Measurements from ENCODE around the gene MPND.

Gene MPND

DNA sequence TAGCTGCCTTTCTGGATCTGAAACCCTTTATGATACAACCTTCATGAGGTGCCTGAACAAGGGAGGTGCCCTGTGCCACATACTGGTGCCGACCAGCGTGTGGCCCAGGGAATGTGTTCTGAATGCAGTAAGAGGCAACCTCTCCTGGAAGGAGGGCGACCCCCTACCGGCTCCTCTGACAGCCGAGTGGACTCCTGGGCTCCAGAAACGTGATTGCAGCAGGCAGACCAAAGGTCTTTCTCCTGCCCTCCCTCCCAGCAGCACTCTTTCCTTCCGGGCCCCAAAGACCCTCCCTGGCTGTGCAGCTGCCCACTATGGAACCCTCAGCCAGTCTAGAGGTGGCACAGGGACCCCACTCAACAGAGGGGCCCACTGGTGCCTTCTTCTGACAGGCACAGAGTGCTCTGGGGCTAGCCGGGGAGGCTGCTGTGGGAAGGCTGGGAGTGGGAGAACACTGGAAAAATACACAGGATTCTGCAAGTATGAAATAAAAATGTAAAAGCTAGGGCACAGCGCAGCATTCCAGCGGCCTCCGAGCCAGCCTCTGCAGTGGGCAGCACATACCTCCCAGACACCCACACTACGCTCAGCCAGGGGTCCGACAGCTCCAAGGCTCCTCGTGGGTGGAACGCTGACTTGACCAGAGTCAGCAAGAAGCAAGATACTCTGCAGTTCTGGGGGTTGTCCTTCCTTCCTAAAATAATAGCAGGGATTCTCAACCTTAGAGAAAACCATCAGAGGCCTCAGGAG is 42.1 kb downstream of the MPND start:
- DNase-seq: no peak

DNA sequence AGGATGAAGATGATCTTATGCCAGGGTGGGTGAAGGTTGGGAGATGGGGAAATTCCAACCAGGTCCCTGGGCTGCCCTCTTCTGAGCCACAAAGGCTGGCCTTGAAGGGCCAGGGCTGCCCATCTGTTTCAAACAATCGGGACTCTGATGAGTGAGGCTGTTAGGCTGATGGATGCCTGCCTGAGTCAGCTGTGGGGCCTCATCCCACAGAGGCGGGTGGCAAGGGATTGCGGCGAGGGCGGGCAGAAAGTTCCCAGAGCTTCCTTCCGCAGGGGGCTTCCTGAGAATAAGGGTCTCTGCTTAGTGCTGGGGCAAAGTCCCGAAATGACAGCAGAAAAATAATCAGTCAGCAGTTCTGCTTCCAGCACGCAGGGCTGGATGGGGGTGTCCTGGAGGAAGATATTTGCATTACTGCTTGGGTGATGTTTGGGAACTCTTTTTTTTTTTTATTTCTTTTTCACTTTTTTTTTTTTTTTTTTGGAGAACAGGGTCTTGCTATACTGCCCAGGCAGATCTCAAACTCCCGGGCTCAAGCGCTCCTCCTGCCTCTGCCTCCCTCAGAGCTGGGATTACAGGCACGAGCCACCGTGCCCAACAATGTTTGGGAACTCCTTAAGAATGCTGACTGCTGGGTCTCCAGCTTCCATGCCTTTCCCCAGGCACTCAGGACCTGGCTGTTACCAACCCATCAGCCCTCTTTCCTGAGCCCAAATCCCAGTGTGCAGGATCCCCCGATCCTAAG is 42.9 kb downstream of the MPND start:
- no peak for DNase-seq

DNA sequence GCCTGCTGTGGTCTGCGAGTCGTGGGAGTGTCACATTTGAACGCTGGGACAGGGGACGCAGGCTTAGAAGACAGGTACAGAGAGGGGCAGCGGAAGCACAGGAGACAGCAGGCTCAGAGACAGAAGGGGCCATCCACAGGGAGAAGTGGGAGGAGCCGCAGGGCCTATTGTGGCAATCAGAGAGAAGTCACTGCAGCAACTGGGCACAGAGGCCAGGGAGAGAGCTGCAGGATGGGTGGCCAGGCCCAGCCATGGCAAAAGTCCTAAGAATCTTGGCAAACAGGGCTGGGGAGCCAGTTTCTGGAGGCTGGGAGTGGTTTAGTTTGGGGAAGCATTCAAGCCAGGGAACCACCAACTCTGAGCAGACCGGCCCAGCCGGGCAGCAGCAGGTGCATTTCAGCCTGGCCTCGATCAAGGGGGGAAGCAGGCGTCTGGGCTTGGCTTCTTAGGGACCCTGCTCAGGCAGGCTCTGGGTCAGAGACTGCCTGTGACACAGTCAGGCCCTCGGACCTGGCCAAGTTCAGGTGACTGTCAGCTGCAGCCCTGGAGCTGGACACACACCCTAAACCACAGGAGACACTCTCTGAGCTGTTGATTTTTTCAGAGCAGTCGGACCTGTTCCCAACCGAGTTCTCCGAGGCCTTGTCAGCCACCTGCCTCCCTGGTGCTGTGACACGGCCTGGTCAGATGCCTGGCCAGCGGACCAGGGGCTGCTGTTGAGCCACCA is 45.1 kb downstream of the MPND start:
- no peak for DNase-seq

DNA sequence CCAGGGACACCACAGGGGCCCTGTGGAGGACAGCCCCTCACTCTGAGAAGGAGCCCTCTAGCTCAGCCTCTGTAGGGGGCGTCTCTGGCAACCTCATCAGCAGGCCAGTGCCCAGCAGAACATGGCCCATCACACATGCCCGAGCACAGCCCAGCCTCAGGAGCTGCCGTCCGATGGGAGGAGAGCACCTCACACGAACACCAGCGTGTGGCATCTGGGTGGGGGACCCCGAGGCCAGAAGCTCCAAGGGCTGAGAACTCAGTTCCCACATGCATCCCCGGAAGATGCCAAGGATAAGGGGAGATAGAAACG is 45.7 kb downstream of the MPND start:
- DNase-seq: no peak

DNA sequence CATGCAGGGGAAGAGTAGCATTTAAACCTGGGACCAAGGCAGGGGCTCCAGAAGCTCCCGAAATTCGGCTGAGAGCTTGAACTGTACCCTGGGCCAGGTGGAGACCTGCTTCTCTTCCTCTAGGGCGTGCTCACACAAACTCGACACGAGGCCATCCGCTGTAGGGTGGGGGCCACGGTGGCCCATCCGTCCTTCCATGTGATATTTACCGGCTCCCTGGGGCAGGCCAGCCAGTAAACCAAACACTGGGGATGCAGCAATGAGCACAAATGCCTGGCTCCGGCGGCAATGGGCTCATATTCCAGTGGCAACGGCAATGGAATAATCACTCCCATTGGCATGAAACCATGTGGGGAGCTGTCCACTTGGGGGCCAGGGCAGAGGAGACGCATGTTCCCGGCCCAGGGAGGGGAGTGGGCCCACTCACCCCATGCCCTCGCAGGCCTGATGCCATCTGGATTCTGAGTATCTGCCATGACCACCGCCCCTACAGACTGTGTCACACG is 46.2 kb downstream of the MPND start:
- no peak for DNase-seq

DNA sequence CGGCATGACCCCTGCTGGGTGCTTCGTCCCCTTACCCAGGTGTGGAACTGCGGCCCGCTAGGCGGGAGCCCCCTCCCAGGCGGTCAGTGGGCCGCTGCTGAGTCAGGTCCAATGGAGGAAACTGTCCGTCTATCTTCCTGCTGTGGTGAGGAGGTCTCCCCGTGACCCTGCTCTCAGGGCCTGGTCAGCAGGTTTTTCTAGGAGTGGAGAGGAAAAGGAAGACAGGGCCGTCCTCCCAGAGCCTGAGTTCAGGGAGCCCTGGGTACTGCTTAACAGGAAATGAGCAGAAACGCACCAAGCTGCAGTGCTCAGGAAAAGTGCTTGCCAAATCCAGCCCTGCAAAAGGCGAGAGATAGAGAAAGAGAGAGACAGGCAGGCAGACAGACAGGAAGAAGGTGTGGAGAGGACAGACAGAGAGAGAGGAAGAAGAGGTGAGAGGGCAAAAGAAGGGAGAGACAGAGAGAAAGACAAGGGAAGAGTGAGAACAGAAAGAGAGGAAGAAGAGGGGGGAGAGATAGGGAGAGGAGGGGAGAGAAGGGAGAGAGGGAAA is 46.7 kb downstream of the MPND start:
- DNase-seq: peak; percentile 37

DNA sequence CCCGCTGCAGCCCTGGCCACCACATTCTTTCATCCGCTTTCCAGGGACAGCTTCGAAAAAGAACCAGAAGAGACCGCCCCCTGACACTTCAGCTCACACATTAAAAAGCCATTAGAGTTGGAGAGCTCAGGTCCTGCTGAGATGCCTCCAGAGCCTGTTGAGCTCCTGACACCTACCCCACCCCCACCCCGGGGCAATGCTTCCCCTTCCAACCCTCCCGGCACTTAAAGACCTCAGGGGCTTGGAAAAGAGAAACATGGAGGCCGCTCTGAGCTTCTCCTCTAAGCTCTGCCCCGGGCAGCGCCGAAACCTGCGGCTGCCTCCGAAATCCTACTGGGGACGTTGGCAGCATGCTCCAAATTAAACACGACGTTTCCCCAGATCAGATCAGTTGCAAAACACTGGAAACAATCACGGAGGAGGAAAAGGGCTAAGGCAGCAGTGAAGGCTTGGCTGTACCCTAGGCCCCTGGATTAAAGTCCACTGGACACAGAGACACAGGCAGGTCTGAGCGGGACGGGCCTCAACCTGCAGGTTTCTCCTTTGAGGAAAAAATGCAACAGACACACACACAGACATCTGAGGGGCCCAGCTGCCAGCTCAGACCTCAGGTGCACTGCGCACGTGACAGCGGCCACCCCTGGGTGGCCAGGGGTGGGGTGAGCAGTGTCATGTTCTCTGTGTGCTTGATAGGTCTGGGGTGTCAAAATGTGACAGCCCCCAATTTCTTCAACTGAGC is 47.4 kb downstream of the MPND start:
- peak; percentile 34 for DNase-seq

DNA sequence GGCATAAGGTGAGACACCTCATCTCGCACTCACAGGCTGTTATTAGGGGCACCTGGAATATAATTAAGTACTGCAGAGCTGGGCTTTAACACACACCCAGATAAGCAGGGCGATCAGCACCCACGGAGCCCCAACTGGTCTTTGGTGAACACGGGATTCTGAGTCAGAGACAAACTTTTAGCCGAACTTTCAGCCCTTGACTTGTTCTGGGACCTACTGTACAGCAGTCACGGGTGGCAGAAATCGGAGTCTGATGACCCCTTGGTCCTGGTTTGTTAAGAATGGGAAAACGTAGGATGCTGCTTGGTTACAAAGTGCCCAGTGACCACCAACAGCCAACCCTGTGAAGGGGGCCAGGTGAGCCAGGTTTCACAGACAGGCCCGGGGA is 47.9 kb downstream of the MPND start:
- no peak for DNase-seq

DNA sequence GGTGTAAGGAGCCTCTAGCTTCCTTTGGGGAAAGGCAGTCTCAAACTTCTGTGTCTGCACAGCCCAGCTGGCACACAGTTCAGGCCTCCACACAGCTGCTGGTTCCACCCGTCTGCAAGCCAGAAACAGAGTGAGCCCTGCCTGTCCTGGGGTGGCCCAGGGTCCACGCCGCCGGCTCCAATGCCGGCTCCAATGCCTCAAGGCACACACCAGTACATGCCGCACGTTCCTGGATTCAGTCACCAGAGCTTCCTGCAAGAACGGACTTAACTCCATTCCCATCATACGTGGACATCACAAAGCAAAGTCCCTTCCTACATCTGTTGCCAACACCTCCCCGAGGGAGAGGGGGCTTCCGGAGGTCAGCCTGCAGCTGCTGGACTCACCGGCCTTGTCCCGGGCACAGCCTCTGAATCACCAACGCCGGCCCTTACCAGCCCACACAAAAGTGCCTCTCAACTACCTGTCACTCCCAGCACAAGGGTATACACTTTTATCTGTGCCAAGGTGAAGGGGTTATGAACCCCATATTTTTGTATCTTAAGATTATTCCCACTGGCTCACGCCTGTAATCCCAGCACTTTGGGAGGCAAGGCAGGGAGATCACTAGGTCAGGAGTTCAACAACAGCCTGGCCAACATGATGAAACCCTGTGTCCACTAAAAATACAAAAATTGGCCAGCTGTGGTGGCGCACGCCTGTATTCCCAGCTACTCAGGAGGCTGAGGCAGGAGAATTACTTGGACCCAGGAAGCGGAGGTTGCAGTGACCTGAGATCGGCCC is 48.5 kb downstream of the MPND start:
- DNase-seq: no peak

DNA sequence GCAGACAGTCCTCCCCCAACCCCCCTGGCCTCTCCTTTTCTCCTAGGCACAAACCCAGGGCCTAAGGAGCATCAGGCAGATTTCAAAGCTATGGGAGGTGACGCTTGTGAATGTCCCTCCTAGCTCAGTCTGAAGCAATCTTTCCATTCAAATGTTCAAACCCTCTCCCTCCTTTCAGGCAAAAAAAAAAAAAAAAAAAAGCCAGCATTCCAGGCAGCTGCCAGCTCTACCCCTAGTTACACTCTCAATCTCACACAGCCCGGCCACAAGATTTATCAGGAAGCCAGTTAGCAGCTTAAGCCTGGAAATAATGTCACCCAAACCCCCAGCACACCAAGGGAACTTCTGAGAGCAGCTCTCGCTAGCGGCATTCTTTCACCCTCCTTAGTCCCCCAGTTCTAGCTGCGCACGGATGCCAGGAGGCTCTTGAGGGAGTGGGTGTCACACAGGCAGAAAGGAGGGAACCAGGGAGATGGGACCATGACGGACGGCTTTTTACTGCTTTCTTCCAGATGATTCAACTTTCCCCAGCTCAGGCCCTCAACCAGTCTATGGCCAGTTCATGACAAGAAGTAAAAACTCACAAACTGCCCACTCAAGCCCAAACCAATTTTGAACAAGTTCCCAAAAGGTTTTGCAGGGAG is 50.7 kb downstream of the MPND start:
- peak; percentile 55 for DNase-seq

DNA sequence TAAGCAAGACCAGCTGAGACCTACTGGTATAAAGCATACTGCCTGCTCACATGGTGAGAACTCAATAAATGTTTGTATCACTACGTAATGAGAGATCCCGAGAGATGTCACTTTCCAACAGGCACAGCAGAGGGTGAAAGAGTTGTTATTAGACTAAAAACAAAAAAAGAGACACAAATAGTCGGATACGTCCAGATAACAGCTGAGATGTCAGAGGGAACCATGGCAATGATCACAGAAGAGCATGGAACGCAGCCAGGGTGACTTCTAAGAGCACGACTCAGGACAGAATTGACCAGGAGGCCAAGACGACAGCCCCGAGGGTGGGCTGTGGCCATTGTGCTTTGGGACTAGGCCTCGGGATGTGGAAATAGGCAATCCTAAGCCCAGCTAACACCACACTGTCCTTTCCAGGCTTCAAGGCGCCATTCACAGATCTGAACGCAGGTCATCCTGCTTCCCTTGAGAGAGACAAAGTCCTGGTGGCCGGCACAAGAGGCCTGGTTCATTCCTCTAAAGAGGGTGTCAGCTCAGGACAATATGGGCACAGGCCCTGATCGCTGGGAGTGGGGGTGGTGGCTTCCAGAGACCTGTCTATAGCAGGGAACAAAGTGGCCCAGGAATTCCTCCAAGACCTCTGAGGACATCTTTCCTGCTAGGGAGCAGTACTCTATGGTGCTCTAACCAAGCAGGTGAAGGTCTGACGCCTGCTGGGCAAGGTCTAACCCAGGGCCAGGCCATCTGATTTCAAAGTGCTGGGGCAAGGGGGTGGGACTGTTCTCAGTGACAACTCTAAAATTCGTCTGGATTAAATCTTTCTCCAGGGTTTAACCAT is 53.8 kb downstream of the MPND start:
- no peak for DNase-seq

DNA sequence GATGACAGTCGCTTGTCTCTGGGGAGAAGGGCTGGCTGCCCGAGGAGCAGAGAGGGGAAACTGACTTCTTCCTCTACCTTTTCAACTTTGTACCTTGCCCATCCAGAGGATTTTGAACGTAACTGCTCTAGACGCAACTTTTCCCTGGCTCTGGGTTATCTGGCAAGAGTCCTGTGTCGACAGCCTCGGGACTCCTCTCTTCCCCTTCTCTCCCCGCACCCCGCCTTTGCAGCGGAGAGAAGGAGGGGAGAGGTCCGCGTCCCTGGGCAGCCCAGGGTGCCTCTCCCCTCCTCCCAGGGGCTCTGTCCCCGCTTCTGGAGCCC is 56.4 kb downstream of the MPND start:
- DNase-seq: no peak

DNA sequence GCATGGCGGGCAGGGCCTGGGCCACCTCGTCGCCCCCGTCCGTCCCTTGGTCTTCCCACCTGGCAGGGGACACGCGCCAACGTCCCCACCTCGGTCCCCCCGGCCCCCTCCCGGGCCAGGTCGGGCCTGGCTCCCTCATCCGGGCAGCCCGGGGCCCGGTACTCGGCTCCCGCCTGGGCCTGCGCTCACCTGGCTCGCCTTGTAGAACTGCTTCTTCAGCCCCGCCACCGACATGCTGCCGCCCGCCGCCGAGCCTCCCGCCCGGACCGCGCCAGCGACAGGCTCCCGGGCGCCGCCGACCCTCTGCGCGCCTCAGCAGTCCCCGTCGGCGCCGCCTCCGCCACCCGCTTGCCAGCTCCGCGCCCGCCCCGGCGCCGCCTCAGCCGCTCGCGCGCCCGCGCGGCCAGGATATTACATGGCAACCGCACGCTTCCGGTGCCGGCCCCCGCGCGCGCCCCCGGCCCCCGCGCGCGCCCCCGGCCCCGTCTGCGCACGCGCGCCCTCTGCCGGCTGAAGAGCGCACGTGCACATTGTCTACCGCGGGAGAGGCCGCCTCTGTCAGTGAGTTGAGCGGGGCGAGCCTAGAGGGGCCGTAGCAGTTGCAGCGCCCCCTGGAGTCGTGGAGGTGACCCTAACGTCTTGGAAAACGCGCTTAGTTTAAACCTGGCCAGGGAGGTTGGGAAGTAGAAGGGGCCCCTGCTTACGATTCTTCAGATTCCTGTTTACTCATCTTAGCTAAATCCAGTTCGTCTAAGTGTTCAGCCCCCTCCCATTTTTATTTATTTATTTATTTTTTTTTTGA is 57.0 kb downstream of the MPND start, which contains the start of gene SH3GL1:
Gene SH3GL1 (minus strand): TSS at position 413 of the 802 bp plus-strand sequence. CDS start 179 bp downstream, at position 234.
- DNase-seq: peak; percentile 90

DNA sequence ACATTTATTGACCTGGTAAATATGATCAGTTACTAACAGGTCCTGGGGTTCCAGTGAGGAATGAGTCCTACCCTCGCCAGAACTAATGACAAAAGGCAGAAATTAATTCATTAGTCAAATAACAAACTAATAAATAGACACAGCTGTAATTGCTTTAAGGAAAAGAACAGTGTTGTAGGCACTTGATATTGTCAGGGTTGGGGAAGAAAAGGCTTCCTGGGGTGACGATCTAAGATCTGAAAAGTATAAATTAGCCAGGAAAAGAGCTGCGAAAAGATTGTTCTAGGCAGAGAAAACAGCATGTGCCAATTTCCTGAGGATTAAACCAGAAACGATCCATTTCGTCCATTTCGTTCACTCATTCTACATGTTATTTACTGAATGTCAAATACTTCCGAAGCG is 58.4 kb downstream of the MPND start:
- no peak for DNase-seq

DNA sequence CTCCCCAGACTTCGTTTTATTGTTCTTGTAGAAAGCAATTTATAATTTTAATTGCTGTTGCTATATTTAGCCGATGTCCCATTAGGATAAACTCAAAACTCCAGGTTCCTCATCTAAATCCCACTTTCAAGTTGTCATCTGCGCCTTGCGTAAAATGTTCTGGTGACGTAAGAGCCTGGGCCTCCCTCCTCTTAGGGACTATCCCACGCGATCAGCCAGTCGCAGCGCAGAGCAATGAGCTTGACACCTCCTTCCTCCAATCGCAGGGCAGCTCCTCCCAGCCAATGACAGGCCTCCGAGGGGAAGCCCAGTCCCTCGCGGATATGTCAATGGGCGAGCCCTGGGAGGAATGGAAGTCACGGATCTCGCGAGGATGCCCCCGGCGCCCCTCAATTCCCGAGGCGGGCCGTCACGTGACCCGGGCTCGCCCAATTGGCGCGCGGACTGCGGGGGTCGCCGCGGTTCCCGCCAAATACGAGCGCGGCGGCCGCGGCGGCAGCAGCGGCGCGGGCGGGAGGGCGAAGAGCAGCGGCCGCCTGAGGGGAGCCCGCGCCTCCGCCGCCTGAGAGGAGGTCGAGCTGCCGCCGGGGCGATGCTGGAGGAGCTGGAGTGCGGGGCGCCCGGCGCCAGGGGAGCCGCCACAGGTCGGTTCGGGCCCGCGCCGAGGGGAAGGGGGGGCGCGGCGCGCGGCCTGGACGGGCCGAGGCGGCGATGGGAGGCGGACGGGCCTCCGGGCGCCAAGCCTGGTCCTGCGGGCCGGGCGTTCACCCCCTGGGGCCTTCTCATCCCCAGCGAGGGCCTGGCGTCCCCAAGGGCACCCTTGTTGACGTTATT is 59.0 kb downstream of the MPND start, which contains the start of gene CHAF1A:
Gene CHAF1A (plus strand): TSS at position 470 of the 834 bp plus-strand sequence. CDS start 123 bp downstream, at position 593.
- DNase-seq: peak; percentile 100

DNA sequence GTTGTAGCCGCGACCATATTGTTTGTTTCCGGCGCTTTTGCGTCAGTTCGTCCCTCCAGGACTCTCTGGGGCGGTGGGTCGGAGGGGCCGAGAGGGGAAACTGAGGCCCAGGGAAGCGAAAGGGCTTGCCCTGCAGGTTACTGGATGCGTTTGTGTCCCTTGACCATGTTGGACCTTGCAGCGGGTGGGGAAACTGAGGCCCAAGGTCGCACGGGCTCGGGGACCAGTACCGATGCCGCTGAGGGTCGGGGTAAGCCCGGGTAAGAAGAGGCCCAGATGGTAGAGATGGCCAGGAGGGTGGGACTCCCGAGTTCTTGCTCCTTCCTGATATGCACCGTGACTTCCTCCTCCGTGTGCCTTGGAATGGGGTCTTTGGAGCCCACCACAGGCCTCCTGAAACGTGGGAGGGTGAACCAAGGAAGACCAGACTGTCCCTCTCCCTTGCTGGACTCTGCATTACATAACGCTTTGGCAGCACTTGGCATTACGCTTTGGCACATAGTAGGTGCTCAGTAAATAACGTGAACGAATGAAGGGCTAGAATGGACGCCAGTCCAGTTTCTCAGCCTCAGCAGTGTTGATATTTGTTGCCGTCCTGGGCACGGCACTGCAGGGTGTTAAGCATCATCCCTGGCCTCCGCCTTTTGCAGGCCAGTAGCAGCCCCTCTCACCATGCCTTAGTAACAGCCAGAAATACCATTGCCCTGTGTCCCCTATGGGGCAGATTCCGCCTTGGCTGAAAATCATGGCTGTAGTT is 59.8 kb downstream of the MPND start:
- DNase-seq: no peak

DNA sequence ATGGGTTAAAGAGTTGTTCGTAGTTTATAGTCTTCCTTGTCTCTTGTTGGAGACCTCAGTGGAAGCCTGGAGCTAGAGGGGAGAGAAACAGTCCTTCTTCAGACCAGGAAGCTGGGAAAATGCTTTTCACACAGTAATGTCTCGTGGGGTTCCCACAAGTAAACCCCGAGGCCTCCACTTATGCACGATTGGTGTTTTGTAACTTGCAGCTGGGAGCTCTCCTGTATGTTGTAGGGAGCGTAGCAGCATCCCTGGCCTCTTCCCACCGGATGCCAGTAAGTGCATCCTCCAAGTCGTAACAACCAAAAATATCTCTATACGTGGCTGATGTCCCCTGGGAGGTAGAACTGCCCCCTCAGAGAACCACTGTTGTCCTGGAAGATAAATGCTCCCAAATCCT is 62.6 kb downstream of the MPND start:
- no peak for DNase-seq

DNA sequence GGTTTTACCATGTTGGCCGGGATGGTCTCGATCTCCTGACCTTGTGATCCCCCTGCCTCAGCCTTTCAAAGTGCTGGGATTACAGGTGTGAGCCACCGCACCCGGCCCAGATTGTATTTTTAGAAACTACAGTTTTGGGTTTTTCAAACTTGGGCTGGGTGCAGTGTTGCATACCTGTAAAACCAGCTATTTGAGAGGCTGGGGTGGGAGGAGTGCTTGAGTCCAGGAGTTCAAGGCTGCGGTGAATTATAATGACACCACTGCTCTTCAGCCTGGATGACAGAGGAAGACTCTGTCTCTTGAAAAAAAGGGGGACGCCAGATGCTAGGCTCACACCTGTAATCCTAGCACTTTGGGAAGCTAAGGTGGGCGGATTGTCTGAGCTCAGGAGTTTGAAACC is 63.3 kb downstream of the MPND start:
- no peak for DNase-seq
